ENCODE data around the gene ATG12.
"Not testable (repeated sequence)": the region's sequence is repeated elsewhere in the genome, so short reads cannot be mapped to it uniquely, and the experiment has no call there.

Gene ATG12

DNA sequence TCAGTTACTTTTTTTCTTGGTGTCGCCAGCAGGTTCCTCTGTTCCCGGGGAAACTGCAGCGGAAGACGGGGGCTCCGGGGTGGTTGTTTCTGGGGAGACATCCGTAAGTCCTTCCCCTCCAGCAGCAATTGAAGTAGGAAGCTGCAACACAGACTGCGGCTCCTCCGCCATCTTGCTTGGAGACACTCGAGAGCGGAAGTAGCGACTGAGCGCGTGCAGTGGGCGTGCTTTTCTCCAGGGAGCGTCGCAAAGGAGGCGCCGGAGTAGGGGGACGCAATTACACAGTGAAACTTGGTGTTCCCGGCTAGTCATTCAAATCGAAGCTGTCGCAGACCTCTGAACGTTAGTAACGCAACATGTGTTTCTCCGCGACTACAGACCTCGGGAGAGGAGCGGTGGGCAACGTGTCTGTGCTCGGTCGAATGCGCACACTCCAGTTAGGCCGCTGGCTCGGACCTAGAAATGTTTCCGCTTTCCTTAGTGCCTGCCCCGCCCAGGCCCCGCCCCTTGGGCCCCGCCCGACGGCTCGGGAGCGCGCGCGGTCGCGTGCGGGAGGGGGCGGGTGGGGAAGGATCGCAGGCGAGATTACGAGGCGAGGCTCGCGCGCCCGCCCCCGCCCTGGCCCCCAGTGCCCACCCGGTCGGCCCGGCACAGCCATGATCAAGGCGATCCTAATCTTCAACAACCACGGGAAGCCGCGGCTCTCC, at the start of gene ATG12, which contains the start of gene AP3S1:
Gene ATG12 (minus strand): TSS at position 184 of the 707 bp plus-strand sequence. CDS start 13 bp downstream, at position 171.
Gene AP3S1 (plus strand): TSS at position 554 of the 707 bp plus-strand sequence. CDS start 103 bp downstream, at position 657.
- DNase-seq (ENCODE audit: low read depth in 2 of 2, low spot score in 1 of 2), result peak; percentile 74 to 80

- DNase-seq (ENCODE audit: low read depth in 2 of 2, low spot score in 1 of 2), result no peak
Measured at GRCh38 chr5:115888027-115888426, 46.7 kb upstream of the ATG12 start.

DNA sequence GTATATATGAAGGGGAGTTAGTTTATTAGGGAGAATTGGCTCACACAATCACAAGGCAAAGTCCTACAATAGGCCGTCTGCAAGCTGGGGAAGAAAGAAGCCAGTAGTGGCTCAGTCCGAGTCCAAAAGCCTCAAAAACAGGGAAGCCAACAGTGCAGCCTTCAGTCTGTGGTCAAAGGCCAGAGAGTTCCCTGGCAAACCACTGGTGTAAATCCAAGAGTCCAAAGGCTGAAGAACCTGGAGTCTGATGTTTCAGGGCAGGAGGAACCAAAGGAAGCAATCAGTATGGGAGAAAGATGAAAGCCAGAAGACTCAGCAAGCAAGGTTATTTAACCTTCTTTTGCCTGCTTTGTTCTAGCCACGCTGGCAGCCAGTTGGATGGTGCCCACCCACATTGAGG, 43.8 kb upstream of the ATG12 start:
- DNase-seq (ENCODE audit: low read depth in 2 of 2, low spot score in 1 of 2), result not testable (repeated sequence)

DNA sequence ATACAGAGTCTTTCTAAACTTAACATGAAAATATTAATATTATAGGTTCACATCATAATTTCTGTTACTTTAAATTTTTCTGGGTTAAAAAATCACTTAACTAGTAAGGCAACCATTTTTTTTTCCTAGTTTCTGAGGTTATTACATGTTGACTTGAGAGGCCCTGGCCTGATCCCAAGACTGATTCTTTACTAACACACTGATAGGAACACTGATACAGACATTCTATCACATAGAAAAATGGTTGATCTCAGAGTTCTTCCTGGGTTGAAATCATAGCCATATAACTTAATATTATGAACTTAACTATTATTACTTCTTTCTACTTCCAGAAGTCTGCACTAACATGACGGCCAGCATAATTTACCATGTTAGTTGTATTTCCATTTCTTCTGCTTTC, 43.3 kb upstream of the ATG12 start:
- DNase-seq (ENCODE audit: low read depth in 2 of 2, low spot score in 1 of 2), result no peak

GRCh38 chr5:115882434-115882833, 41.1 kb upstream of the ATG12 start:
- not testable (repeated sequence) for DNase-seq (ENCODE audit: low read depth in 2 of 2, low spot score in 1 of 2)

DNA sequence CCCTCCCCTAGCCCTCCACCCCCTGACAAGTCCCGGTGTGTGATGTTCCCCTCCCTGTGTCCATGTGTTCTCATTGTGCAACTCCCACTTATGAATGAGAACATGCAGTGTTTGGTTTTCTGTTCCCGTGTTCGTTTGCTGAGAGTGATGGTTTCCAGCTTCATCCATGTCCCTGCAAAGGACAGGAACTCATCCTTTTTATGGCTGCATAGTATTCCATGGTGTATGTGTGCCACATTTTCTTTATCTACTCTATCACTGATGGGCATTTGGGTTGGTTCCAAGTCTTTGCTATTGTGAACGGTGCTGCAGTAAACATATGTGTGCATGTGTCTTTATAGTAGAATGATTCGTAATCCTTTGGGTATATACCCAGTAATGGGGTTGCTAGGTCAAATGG, 36.0 kb upstream of the ATG12 start:
- DNase-seq (ENCODE audit: low read depth in 2 of 2, low spot score in 1 of 2), result not testable (repeated sequence)

- no peak for DNase-seq (ENCODE audit: low read depth in 2 of 2, low spot score in 1 of 2)
Measured at GRCh38 chr5:115875447-115875846, 34.1 kb upstream of the ATG12 start.

GRCh38 chr5:115873392-115873791, 32.0 kb upstream of the ATG12 start:
- DNase-seq (ENCODE audit: low read depth in 2 of 2, low spot score in 1 of 2), result no peak

DNA sequence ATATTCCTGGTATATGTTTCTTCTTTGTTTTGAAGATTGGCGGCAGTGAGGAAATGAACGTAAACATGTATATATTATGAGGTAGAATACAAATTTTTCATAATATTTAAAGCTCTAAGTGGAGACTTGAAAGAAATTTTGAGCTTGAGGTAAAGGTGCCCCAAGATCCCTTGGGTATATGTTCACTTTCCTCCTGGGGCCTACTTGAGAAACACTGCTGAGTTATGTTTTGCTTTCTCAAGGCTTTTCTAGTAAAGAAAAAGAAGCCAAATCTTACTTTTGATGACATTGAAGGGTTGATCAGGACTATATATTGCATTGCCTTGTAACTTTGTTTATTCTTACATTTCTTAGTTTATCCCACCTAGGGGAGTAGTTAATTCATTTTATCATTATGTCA, 31.1 kb upstream of the ATG12 start:
- no peak for DNase-seq (ENCODE audit: low read depth in 2 of 2, low spot score in 1 of 2)

GRCh38 chr5:115869256-115869795, 28.0 kb upstream of the ATG12 start:
- no peak for DNase-seq (ENCODE audit: low read depth in 2 of 2, low spot score in 1 of 2)

DNA sequence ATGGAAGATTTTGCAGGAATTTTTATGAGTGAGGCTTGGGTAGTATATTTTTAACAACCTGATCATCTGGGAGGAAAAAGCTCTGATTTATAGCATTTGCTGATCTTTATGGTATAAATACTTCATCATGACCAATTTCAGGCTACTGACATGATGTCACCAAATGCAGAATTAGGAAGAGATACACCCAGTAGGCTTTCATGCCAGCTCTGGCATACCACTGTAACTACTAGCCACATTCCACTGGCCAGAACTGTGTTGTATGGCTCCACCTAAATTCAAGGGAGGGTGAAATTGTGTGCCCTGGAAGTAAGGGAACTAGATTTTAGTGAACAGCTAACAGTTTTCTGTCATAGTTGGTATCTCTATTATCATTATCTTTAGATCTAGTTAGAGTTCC, 18.0 kb upstream of the ATG12 start:
- no peak for DNase-seq (ENCODE audit: low read depth in 2 of 2, low spot score in 1 of 2)

- no peak for DNase-seq (ENCODE audit: low read depth in 2 of 2, low spot score in 1 of 2)
Measured at GRCh38 chr5:115858396-115858795, 17.0 kb upstream of the ATG12 start.

- DNase-seq (ENCODE audit: low read depth in 2 of 2, low spot score in 1 of 2), result no peak
Measured at GRCh38 chr5:115857626-115858349, 16.4 kb upstream of the ATG12 start.

DNA sequence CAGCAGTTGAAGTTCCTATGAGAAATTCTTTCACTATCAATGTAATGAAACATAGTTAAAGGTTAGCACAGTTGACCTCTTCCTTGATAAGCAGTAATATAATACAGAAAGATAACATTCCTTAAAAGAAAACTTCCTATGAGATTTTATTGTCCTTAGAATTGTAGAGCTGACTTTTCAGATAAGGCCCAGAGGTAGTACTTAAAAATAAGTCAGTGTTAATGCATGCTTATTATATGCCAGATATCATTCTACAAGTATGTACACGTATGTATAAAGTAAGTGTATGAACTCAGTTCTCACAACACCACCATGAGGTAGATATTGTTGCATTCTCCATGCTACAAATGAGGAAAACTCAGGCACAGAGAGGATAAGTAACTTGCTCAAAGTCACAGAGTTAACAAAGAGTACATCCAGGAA, 15.7 kb upstream of the ATG12 start:
- DNase-seq (ENCODE audit: low read depth in 2 of 2, low spot score in 1 of 2), result no peak

DNA sequence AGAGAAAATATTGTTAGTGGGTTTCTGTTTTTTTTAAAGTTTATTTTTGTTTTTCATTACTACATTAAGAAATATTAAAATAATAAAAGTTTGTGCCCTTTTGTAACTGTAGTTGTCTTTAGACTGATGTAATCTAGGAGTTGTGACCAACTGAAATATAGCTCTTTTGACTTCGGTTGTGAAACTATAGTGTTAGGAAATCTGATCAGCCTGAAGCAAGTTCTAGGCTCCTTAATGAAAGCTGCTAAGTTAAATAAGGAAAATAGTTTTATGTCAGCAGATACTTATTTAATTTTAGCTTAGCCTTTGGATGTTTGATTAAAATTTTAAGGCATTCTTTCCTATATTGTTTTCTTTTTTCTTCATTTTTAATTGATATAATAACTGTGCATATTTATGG, 14.6 kb upstream of the ATG12 start:
- no peak for DNase-seq (ENCODE audit: low read depth in 2 of 2, low spot score in 1 of 2)

GRCh38 chr5:115854139-115854538, 12.8 kb upstream of the ATG12 start:
- DNase-seq (ENCODE audit: low read depth in 2 of 2, low spot score in 1 of 2), result no peak

DNA sequence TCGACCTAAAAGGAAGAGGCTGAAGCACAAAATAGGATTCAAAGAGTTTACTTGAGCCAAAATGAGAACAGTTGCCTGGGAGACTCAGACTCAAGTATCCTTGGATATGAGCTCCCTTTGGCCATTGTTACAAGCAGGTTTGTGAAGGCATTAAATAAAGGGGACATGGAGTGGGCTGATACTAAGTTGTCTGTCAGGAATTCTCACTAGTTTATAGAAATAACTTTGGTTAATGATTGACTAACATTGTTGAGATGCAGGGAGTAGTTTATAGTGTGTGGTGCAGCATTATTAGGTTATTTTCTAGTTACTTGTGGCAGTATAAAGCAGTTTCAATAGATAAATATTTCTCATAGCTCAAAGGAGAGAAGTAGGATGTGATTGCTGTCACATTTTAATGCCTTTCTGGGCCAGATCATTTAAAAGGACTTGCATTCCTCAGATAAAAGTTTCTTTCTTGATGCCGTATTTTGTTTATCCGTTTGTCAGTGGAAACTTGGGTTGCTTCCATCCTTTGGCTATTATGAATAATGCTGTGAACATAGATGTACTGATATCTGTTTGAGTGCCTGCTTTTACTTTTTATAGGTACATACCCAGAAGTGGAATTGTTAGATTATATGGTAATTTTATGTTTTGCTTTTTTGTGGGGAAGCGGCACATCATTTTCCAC, 9.5 kb upstream of the ATG12 start:
- DNase-seq (ENCODE audit: low read depth in 2 of 2, low spot score in 1 of 2), result no peak

DNA sequence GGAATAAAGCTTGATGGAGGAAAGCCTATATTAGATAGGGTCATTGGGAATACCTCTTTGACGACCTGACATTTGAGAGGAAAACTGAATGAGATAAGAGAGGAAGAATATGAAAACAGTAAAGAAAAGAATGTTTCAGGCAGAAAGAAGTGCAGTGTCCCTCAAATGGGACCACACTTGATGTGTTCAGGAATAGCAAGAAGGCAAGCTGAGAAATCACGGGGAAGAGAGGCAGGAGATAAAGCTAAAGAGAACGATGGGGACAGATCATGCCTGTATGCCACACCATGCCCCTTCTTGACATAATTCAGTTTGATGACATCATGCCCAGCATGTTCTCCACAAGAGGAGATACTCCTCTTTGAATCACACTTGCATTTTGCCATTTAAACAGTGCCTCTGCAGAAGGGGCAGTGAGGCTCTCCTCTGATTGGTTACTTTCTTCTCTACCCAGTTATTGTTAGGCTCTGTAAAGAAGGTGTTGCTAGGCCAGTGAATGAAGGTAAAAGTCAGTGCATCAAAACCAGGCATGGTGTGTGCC, 8.0 kb upstream of the ATG12 start:
- DNase-seq (ENCODE audit: low read depth in 2 of 2, low spot score in 1 of 2), result no peak

DNA sequence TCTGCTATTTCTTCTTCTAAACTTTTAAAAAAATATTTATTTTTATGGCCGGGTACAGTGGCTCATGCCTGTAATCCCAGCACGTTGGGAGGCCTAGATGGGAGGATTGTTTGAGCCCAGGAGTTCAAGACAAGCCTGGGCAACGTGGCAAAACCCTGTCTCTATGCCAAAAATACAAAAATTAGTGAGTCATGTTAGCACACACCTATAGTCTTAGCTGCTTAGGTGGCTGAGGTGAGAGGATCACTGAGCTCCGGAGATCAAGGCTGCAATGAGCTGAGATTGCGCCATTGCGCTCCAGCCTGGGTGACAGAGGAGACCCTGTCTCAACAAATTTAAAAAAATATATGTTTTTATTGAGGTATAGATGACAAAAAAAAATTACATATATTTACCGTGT, 5.9 kb upstream of the ATG12 start:
- no peak for DNase-seq (ENCODE audit: low read depth in 2 of 2, low spot score in 1 of 2)

- no peak for DNase-seq (ENCODE audit: low read depth in 2 of 2, low spot score in 1 of 2)
Measured at GRCh38 chr5:115844321-115844817, 3.0 kb upstream of the ATG12 start.

DNA sequence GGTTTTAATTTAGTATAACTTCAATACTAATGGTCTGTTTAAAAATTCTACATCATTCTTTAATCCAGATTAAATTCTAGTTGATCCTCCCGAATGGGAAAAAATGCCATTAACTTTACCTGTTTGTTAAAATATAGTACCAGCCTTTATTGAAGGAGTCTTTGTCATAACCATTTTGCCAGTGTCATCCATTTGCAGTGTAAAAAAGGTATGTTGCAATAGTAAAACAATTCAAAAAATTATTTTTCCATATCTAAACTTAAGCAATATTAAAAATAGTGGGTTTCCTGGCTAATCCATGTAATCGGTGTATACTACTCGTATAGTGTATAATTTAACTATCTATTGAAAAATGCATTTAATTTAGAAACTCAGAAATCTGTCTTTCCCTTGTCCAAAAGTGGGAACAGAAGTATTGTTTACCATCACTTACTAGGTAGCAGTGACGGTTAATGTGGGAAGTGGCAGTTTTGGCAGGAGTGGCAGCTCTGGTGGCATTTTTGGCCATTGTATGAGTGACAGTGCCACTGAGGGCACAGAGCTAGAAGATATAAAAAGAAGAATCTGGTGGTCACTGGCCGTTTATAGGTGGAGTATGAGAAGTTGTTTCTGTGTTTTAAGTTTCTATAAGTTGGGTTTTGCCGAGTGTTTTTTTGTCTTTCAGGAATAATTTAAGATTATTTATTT, 2.2 kb upstream of the ATG12 start:
- no peak for DNase-seq (ENCODE audit: low read depth in 2 of 2, low spot score in 1 of 2)

All from stimulated activated CD8-positive, alpha-beta memory T cell treated with anti-CD3 and anti-CD28 coated beads, Interleukin-4, amount 100 ng/mL, for 4 hours (primary cell).